GM21786 (cell line): ENCODE measurements around the gene GPS1.

Experiments used
- ATAC-seq: cut with Tn5 transposase; IDR thresholded peaks from one replicate; pipeline ENCODE4 v1.9.1; 2021; ENCODE audit not compliant: unreplicated experiment

The GPS1 gene

GRCh38 chr17:82056729-82057621 lies 5.3 kb downstream of the GPS1 start:
- no peak for ATAC-seq

GRCh38 chr17:82058230-82058854 lies 6.6 kb downstream of the GPS1 start:
- ATAC-seq, result no peak

GRCh38 chr17:82058855-82059249 lies 7.2 kb downstream of the GPS1 start:
- no peak for ATAC-seq

DNA sequence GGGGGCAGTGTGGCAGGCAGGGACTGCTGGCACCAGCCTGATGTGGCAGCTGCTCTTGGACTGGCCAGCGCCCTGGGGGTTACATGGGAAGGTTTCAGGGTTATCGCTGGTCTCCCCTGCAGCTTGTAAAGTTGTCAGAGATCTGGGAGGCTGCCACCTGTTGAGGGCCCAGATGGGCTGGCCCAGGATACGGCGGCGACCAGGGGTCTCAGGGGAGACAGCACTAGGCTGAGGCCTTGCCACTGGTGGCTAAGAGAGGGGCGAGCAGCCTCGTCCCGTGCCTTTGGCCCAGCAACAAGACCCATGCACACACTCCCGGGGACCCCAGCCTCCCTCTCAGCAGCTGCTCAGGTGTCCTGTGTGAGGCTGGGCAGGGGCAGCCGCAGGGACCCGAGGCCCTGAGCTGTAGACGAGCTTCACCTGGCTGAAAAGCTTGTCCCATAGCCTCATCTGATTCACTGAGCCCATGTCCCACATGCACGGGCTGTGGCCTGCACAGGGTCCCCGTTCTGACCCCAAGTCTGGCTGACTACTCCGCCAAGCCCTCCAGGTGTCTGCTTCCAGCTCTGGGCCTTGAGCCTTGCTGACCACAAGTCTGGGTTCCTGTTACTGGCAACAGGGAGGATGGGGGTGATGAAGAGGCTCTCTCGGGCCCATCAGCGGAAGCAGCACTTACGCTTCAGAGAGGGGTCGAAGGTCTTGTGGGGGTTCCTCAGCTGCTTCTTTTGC lies 7.7 kb downstream of the GPS1 start:
- no peak for ATAC-seq

- no peak for ATAC-seq
Observed at GRCh38 chr17:82060001-82060380, 8.3 kb downstream of the GPS1 start.

DNA sequence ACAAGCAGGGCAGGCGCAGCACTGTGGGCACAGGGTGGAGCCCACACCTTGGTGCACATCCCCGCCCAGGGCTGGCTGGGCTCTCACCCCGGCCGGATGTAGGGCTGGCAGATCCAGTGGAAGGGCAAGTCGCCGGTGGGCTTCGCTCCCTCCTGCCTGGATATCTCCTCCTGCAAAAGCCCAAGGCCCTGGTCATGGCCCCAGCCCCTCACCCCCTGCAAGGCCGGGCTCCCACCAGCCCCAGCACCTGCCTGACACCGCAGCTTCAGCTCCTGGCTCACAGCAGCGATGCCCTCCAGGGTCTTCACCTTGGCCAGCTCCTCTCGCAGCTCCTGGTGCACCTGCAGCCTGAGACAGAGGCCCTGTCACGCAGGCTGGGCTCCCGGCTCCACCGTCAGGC lies 8.9 kb downstream of the GPS1 start:
- ATAC-seq, result no peak

DNA sequence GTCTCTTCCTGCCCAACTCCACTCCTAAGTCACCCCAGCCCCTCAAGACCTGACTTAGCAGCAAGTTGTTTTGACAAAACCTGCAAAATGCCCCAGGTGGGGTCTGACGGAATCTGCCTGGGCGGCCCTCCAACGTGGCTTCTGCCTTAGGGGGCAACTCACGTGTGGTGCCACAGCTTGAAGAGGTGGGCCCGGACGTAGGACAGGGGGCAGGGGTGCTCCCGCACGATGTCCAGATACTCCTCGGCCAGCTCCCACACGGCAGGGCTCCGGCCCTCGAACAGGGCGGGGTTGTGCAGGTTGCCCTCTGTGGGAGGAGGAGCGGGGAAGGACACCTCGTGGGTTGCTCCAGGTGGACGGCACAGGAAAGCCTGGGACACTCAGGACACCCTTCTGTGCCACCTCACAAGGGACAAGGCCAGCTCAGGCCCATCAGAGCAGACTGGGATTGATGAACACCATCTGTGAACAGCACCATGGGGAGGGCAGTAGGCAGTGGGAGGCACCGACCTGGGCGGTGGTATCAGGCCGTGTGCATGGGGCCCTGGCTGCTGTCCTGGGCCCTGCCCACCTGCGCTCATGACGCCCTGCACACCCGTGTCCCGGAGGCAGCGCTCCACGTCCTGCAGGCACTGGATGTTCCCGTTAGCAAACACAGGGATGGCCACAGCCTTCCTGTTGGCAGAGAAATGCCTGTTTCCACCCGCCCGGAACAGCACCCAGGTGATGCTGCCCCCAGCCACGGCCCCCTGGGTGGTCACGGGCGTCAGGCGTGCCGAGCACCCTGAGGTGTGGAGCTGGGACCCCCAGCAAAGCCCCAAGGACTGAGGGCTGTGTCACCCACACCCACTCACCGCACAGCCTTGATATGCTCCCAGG lies 9.6 kb downstream of the GPS1 start:
- no peak for ATAC-seq

- no peak for ATAC-seq
Observed at GRCh38 chr17:82062076-82062983, 10.6 kb downstream of the GPS1 start.

- ATAC-seq, result no peak
Observed at GRCh38 chr17:82062984-82063368, 11.3 kb downstream of the GPS1 start.

DNA sequence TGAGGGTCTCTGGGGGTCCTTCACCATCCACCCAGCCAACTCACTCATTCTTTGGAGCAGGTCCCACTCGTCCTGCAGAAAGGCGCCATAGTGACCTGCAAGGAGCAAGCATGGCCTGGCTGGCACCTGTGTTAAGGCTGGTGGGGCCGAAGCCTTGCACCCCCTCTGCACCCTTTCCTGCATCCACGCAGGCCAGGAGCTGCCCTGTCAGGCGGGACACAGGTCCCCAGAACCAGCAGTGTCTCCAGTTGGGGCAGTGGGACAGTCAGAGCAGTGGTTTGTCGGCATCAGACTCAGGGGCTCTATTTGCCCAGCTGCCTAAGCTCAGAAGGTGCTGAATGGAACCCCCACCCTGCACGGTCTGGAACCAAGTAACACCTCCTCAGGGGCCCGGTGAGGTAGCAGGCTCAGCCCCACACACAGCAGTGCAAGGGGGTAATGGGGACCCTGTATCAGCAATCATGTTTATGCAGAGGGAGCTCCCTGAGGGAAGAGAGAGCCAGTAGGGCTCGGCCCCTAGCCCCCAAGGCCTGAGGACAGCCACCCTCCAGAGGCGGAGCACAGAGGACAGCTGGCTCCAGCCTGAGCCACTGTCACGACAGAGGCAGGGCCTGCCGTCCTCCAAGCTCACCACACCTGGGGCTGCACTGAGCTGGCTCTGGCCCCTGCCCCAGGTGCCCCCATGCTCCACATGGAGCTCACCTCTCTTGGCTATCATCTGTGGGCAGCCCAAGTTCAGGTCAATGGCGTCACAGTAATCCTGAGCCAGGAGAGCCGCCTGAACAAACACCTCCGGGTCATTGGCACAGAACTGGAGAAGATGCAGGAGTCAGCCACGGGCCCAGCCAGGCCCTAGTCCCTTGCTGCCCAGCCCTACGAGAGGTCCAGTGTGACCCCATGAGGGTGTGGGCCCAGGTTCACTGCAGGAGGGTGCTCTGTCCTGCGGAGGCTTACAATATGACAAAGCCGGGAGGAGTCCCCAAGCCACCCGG lies 12.0 kb downstream of the GPS1 start:
- no peak for ATAC-seq

DNA sequence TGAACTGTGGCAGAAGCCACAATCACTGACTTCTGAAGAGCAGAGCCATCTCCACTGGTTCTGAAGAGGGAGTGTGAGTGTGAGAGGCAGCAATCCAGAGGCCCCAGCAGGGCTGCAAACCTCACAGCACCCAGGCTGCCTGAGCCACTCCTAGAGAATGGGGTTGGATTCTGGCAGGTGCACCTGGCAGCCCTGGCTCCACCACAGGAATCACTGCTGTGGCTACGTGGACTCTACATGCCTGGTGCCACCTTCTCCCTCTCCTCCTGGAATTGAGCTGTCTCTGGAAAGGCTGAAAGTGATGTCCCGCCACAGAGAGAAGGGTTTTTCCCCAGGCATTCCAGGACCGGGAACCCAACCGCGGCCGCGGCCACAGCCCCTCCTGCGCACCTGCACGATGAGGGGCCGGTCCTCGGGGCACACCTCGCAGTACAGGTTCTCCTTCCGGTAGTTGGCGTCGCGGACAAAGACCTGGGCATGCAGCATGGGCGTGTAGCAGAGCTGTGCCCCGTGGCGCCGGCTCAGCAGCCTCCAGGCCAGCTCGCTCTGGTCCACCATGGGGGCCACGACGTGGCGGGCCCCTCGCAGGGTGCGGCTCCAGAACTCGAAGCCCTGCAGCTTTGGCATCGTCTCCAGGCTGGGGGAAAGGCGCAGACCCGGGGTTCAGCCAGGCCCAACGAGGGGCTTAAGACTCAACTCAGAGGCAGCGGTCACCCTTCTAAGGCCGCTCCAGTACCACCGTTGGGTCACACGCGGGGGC lies 12.9 kb downstream of the GPS1 start:
- no peak for ATAC-seq

GRCh38 chr17:82065193-82065637 lies 13.5 kb downstream of the GPS1 start:
- no peak for ATAC-seq

- peak; percentile 56 for ATAC-seq
Observed at GRCh38 chr17:82065638-82066303, 14.1 kb downstream of the GPS1 start, which contains the start of gene DUS1L. Gene DUS1L, minus strand, starts transcription at chr17:82065804. Its CDS starts 745 bp downstream, at chr17:82065059.

DNA sequence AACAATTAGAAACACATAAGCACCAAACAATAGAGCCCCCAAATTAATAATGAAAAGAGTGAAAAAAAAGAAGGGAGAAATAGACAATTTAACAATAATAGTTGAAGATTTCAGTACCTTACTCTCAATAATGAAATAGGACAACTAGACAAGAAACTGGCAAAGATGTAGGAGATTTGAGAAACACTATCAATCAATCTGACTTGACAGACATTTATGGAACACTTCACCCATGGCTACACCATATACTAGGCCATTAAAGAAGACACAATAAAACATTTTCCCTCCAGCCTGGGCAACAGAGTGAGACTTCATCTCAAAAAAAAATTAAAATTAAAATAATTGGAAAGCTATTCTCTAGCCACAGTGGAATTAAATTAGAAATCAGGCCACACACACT lies 18.9 kb downstream of the GPS1 start:
- no peak for ATAC-seq

- no peak for ATAC-seq
Observed at GRCh38 chr17:82072827-82073226, 21.1 kb downstream of the GPS1 start.

- no peak for ATAC-seq
Observed at GRCh38 chr17:82073446-82073845, 21.7 kb downstream of the GPS1 start.
